Esophagus muscularis mucosa (tissue), 4 donors: ENCODE data around the gene MAPK4. TPM values are rescaled to one million over a fixed set of nuclear protein-coding genes. Genes with fewer than 3 reads are reported as not detected.

ENCODE experiments used
- DNase-seq: peaks from one replicate; pipeline ENCODE4 v3.0.0-alpha.2; 2017; ENCODE audit errors: extremely low spot score
- H3K27ac ChIP-seq, 4 donors: fragments of 200-600 bp; sonication (generic); replicated peaks in 1 of 4; 1 replicate in 3 of 4; 2 replicates in 1 of 4; pipeline ENCODE4 v1.5.1; 2016 to 2019; ENCODE audit warnings: mild to moderate bottlenecking in 1 of 4
- H3K27me3 ChIP-seq, 4 donors: fragments of 200-600 bp; sonication (generic); one replicate each; pipeline versions ENCODE4 v1.5.1 to v1.6.0; 2016 to 2019
- H3K36me3 ChIP-seq, 4 donors: fragments of 200-600 bp; sonication (generic); one replicate each; pipeline ENCODE4 v1.5.1; 2016 to 2019
- H3K4me1 ChIP-seq, 4 donors: fragments of 200-600 bp; sonication (generic); one replicate each; pipeline ENCODE4 v1.5.1; 2016 to 2019
- H3K4me3 ChIP-seq, 4 donors: fragments of 200-600 bp; sonication (generic); 1 replicate in 2 of 4; 2 replicates in 2 of 4; pipeline ENCODE4 v1.5.1; 2016 to 2019; ENCODE audit warnings: mild to moderate bottlenecking in 4 of 4, moderate library complexity in 1 of 4
- H3K9me3 ChIP-seq, 4 donors: fragments of 200-600 bp; sonication (generic); 1 replicate in 3 of 4; 2 replicates in 1 of 4; pipeline ENCODE4 v1.5.1; 2016 to 2019
- EP300 ChIP-seq: sonication (generic); formaldehyde crosslinking; IDR thresholded peaks from one replicate; pipeline ENCODE4 v1.6.1; 2017; ENCODE audit warnings: antibody characterized with exemption
- POLR2A ChIP-seq: fragments of 450-650 bp; IDR thresholded peaks from one replicate; pipeline ENCODE4 v1.6.1; 2017; ENCODE audit warnings: antibody characterized with exemption, moderate library complexity, mild to moderate bottlenecking, low read depth
- POLR2AphosphoS5 ChIP-seq, 2 donors: sonication (generic); formaldehyde crosslinking; IDR thresholded peaks; one replicate each; pipeline ENCODE4 v1.6.1; 2017; ENCODE audit warnings: antibody characterized with exemption in 2 of 2
- WGBS: methylation state at CpG from one replicate; pipeline ENCODE4 v1.1.5; 2018; 5-methylcytosine and 5-hydroxymethylcytosine counted together
- intact Hi-C: fragments of 100-400 bp; cut with DNase I; formaldehyde crosslinking; loops from one replicate; pipeline ENCODE4 v1.15.1; 2023
- total RNA-seq, 4 donors: library from RNA; depleted of rRNA; stranded (reverse); fragments of >200 nt; gene quantifications; one replicate each; pipeline versions ENCODE4 v1.1.0 to v1.2.1, GENCODE V29; 2016
- TF ChIP-seq, protein P1 (sequence below), 3 experiments: fragments of 200-600 bp in 2 of 3; fragments of 450-650 bp in 1 of 3; sonication (generic) in 2 of 3; IDR thresholded peaks; one replicate each; pipeline ENCODE4 v1.5.1; 2017 to 2019; ENCODE audit warnings: antibody characterized with exemption in 3 of 3, mild to moderate bottlenecking in 2 of 3, moderate library complexity in 1 of 3

The MAPK4 gene
- total RNA-seq, 4 donors from 2014 or later: 6.2 to 14.5 (median 9.6) TPM

DNA sequence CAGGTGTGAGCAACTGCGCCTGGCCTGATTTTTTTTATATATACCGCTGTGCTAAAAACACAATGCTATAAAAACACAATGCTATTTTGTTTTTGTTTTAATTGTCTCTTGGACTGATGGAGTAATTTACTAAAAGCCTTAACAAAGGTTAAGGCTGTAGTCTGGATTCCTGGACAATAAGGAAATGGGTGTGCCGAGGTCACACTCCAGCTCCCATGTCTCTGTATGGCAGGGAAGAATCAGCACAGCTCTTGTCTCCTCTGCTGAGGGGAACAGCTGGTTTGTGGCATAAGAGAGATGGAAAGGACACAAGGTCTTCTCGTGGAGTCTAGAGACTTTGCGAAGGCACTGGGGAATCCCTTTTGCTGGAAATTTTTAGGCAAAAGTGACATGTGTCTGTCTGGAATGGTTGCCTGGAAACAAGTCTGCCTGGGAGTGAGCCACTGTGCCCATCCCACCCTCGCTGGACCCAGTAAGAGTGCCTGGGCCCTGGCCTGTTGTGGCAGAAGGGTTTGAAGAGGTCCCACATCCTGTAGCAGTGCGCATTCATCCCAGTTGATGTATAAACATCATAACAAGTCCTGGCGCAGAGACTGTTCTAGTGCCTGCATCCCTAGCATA lies 73.1 kb downstream of the MAPK4 start:
- Histone ChIP-seq H3K4me3 (no peak overlapping the region), H3K27me3 (no peaks in the 10 kb centered on the region), H3K27ac (peak overlapping the region in 3 of 4 donors; percentile 4 to 45 (median 29)), H3K36me3 (no peaks in the 10 kb centered on the region), H3K4me1 (peaks cover 12 to 24% (median 23%) of the 10 kb centered on the region in 4 donors), H3K9me3 (no peaks in the 10 kb centered on the region)
- DNase-seq: no peak
- intact Hi-C loops: no loop called here
- TF ChIP-seq, protein P1, sequence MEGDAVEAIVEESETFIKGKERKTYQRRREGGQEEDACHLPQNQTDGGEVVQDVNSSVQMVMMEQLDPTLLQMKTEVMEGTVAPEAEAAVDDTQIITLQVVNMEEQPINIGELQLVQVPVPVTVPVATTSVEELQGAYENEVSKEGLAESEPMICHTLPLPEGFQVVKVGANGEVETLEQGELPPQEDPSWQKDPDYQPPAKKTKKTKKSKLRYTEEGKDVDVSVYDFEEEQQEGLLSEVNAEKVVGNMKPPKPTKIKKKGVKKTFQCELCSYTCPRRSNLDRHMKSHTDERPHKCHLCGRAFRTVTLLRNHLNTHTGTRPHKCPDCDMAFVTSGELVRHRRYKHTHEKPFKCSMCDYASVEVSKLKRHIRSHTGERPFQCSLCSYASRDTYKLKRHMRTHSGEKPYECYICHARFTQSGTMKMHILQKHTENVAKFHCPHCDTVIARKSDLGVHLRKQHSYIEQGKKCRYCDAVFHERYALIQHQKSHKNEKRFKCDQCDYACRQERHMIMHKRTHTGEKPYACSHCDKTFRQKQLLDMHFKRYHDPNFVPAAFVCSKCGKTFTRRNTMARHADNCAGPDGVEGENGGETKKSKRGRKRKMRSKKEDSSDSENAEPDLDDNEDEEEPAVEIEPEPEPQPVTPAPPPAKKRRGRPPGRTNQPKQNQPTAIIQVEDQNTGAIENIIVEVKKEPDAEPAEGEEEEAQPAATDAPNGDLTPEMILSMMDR (IDR thresholded peaks at IDR 0.05): no peak
- TF ChIP-seq POLR2AphosphoS5 (IDR thresholded peaks at IDR 0.05): no peak
- TF ChIP-seq EP300: no peak
- no peak for TF ChIP-seq POLR2A
- 87% methylated on average over 7 of the region's 8 CpGs for WGBS

DNA sequence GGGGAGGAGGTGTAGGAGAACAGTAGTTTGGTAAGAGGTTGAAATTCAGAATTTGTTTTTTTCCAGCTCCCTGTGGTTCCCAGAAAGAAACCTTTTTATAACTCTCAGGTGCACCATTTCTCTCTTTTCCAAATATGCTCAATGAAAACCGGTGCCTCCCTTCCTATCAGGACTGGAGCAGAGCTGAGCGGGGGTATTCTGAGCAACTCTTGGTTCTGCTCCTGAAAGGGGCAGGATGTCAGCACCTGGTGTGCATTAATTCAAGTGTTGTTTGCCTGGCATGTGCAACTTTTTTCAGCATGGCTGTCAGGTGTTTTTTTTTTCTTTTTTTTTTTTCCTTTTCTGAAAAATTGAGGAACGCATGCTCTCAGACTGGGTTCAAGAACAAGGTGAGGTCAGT lies 74.1 kb downstream of the MAPK4 start:
- 93% methylated on average over 3 of the region's 3 CpGs for WGBS
- Histone ChIP-seq H3K27ac (no peak overlapping the region), H3K27me3 (no peaks in the 10 kb centered on the region), H3K36me3 (no peaks in the 10 kb centered on the region), H3K9me3 (no peaks in the 10 kb centered on the region), H3K4me3 (no peak overlapping the region), H3K4me1 (peaks cover 16 to 34% (median 33%) of the 10 kb centered on the region in 4 donors)
- no peak for TF ChIP-seq POLR2A
- no peak for DNase-seq
- intact Hi-C loops: no loop called here

DNA sequence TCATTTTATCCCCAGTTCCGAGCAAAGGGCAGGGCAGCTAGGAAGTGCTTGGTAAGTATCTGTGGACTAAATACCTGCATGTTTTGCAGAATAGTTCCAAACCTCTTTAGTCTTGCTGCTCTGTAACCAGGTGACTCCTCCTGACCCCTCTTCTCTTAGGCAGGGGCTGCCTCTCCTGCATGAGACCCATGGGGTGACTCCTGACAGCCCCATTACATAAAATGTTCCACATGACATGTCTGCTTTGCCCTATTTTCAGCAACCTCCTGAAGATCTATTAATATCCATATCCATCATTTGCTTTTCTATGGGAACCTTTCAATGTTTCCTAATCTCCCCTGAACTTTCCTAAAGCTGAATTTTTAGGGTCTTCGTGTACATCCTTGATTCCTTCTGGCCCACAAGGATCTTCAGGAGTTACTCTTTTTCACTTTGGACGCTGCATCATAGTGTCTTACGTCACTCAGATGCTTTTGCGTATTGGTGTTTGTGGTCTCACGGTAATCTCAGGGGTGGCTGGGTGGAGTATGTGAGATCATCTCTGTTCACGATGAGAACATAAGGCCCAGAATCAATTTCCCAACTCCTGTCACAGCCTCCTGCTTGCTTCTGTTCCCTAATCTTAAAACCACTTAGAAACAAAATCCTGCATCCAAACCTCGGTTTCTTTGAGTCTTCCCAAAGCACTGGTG lies 76.6 kb downstream of the MAPK4 start:
- 89% methylated on average over 8 of the region's 8 CpGs for WGBS
- H3K36me3 ChIP-seq: no peaks in the 10 kb centered on the region
- H3K9me3 ChIP-seq: no peaks in the 10 kb centered on the region
- intact Hi-C loops: no loop called here
- no peak overlapping the region for H3K27ac ChIP-seq
- no peak for DNase-seq
- TF ChIP-seq POLR2AphosphoS5 (IDR thresholded peaks at IDR 0.05): no peak
- TF ChIP-seq, protein P1 (IDR thresholded peaks at IDR 0.05): no peak
- TF ChIP-seq EP300: no peak
- TF ChIP-seq POLR2A: no peak
- no peaks in the 10 kb centered on the region for H3K27me3 ChIP-seq
- no peak overlapping the region for H3K4me3 ChIP-seq
- peaks cover 11 to 36% (median 34%) of the 10 kb centered on the region in 4 donors for H3K4me1 ChIP-seq

DNA sequence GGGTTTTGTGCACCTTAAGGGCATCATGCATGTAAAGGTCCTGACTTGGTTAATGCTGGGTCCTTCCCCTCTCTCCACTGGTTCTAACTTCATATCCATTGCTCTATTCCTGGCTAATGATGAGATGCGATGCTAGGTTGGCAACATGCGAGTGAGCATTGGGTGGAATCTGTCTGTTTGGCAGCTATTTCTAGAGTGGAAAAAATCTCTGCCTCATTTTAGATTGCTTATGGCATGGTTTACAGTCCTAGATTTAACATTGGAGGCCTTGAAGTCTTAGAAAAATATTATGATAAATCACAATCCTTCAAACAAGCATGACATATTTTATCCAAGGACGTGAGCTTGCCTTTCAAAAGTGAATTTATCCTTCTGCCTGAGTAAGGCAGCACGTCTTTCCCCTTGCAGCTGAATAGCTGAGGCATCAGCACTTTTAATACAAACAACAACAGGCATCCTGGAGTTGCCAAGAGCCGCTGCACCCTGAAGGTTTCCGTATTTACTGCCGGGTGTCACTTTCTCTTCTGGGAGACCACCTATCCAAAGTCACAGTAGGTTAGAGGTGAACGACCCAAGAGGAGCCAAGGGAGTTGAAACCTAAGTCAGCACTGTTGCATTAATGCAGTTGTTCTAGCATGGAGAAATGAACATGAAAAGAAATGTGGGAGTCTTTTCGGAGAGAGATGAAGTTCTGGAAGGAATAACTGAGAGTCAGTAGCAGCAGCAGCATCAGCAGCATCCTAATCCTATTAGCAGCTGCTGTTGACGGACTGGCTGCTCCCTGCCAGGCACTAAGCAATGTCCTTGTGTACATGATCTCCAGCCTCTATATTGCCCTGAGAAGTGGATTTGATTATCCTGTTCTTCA lies 78.4 kb downstream of the MAPK4 start:
- Histone ChIP-seq H3K27ac (peak overlapping the region; percentile 20 to 50 (median 42)), H3K27me3 (no peaks in the 10 kb centered on the region), H3K36me3 (no peaks in the 10 kb centered on the region), H3K4me3 (no peak overlapping the region), H3K4me1 (peaks cover 11 to 20% (median 19%) of the 10 kb centered on the region in 4 donors), H3K9me3 (no peaks in the 10 kb centered on the region)
- intact Hi-C loops: no loop called here
- no peak for DNase-seq
- WGBS: 30% methylated on average over 10 of the region's 10 CpGs
- TF ChIP-seq EP300: no peak
- no peak for TF ChIP-seq POLR2AphosphoS5 (IDR thresholded peaks at IDR 0.05)
- TF ChIP-seq, protein P1 (IDR thresholded peaks at IDR 0.05): no peak
- TF ChIP-seq POLR2A: no peak
